Vagina (tissue), 2 donors: ENCODE measurements around the gene GMCL1. TPM values are rescaled to one million over a fixed set of nuclear protein-coding genes. Genes with fewer than 3 reads are reported as not detected.

ENCODE experiments used
- DNase-seq, 2 donors: peaks; one replicate each; pipeline ENCODE4 v3.0.0-alpha.2; 2017; ENCODE audit errors: extremely low spot score in 2 of 2
- H3K27ac ChIP-seq: fragments of 200-600 bp; sonication (generic); one replicate; pipeline ENCODE4 v1.5.1; 2019
- H3K27me3 ChIP-seq: fragments of 200-600 bp; sonication (generic); one replicate; pipeline ENCODE4 v1.5.1; 2019
- H3K36me3 ChIP-seq, 2 donors: fragments of 200-600 bp; sonication (generic); one replicate each; pipeline ENCODE4 v1.5.1; 2017 to 2019
- H3K4me1 ChIP-seq: fragments of 200-600 bp; sonication (generic); one replicate; pipeline ENCODE4 v1.5.1; 2019
- H3K4me3 ChIP-seq, 2 donors: fragments of 200-600 bp; sonication (generic); 1 replicate in 1 of 2; 2 replicates in 1 of 2; pipeline ENCODE4 v1.5.1; 2016 to 2019
- H3K9me3 ChIP-seq: fragments of 200-600 bp; sonication (generic); one replicate; pipeline ENCODE4 v1.5.1; 2019
- POLR2A ChIP-seq, 2 donors: fragments of 450-650 bp; IDR thresholded peaks; one replicate each; pipeline ENCODE4 v1.6.1; 2017; ENCODE audit warnings: antibody characterized with exemption in 2 of 2, mild to moderate bottlenecking in 2 of 2, moderate library complexity in 2 of 2
- POLR2AphosphoS5 ChIP-seq, 2 donors: sonication (generic); formaldehyde crosslinking; IDR thresholded peaks; one replicate each; pipeline ENCODE4 v1.9.0; 2017; ENCODE audit warnings: antibody characterized with exemption in 2 of 2, mild to moderate bottlenecking in 2 of 2, low read depth in 1 of 2; ENCODE audit not compliant: insufficient read depth in 1 of 2
- intact Hi-C: fragments of 100-400 bp; cut with DNase I; formaldehyde crosslinking; loops from one replicate; pipeline ENCODE4 v1.15.1; 2023
- total RNA-seq: library from RNA; depleted of rRNA; stranded (reverse); fragments of >200 nt; gene quantifications from one replicate; pipeline ENCODE4 v1.2.3, GENCODE V29; 2016
- TF ChIP-seq, protein P1 (sequence below), 3 experiments: fragments of 450-650 bp in 2 of 3; fragments of 200-600 bp in 1 of 3; sonication (generic) in 1 of 3; IDR thresholded peaks; one replicate each; pipeline ENCODE4 v1.5.1; 2017 to 2019; ENCODE audit warnings: antibody characterized with exemption in 3 of 3, mild to moderate bottlenecking in 2 of 3, moderate library complexity in 2 of 3

GMCL1 gene
- total RNA-seq, 1 donor from 2014 or later, result 13.0 TPM

DNA sequence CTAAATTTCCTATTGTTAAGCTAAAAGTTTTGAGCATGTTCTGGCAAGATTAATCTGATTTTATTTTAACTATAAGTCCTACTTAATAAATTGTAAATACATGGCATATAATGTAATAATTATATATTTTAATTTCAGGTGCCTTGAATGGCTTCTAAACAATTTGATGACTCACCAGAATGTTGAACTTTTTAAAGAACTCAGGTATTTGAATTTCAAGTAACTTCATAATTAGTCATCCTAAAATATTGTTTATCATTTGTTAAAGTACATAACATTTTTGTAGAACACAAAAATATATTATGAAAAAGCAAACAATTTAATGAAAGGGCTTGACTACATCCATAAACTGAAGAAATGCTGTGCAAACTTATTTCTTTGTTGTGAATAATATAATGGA lies 14.5 kb downstream of the GMCL1 start:
- Histone ChIP-seq H3K4me3 (no peak overlapping the region), H3K27ac (no peak overlapping the region), H3K4me1 (no peaks in the 10 kb centered on the region), H3K36me3 (peaks cover 0 to 9% of the 10 kb centered on the region in 2 donors), H3K27me3 (no peaks in the 10 kb centered on the region), H3K9me3 (no peaks in the 10 kb centered on the region)
- intact Hi-C loops, result no loop called here
- DNase-seq, result no peak
- no peak for TF ChIP-seq POLR2A (IDR thresholded peaks at IDR 0.05)
- TF ChIP-seq, protein P1, sequence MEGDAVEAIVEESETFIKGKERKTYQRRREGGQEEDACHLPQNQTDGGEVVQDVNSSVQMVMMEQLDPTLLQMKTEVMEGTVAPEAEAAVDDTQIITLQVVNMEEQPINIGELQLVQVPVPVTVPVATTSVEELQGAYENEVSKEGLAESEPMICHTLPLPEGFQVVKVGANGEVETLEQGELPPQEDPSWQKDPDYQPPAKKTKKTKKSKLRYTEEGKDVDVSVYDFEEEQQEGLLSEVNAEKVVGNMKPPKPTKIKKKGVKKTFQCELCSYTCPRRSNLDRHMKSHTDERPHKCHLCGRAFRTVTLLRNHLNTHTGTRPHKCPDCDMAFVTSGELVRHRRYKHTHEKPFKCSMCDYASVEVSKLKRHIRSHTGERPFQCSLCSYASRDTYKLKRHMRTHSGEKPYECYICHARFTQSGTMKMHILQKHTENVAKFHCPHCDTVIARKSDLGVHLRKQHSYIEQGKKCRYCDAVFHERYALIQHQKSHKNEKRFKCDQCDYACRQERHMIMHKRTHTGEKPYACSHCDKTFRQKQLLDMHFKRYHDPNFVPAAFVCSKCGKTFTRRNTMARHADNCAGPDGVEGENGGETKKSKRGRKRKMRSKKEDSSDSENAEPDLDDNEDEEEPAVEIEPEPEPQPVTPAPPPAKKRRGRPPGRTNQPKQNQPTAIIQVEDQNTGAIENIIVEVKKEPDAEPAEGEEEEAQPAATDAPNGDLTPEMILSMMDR (IDR thresholded peaks at IDR 0.05), result no peak
- TF ChIP-seq POLR2AphosphoS5 (IDR thresholded peaks at IDR 0.05; ENCODE audit: insufficient read depth in 1 of 2, low read depth in 1 of 2), result no peak

DNA sequence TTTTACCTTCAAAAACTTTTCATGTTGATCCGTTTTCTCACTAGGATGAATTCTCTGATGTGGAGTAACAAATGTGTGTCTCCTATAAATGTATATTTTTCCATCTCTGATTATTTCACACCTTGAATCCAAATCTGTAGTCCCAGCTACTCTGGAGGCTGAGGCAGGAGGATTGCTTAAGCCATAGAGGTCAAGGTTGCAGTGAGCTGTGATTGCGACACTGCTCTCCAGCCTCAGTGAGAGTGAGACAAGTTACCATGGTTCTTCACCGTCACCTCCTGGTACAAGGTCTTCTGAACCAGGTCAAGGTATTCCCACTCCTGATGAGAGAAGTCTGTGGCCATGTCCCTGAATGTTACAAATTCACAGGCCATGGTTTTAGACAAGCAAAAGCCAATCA lies 15.1 kb downstream of the GMCL1 start:
- no peaks in the 10 kb centered on the region for H3K4me1 ChIP-seq
- DNase-seq, result no peak
- no peaks in the 10 kb centered on the region for H3K9me3 ChIP-seq
- H3K4me3 ChIP-seq, result no peak overlapping the region
- H3K36me3 ChIP-seq, result peaks cover 0 to 9% of the 10 kb centered on the region in 2 donors
- intact Hi-C loops, result no loop called here
- H3K27me3 ChIP-seq, result no peaks in the 10 kb centered on the region
- TF ChIP-seq POLR2A (IDR thresholded peaks at IDR 0.05), result no peak
- TF ChIP-seq, protein P1 (IDR thresholded peaks at IDR 0.05), result no peak
- no peak for TF ChIP-seq POLR2AphosphoS5 (IDR thresholded peaks at IDR 0.05; ENCODE audit: insufficient read depth in 1 of 2, low read depth in 1 of 2)
- H3K27ac ChIP-seq, result no peak overlapping the region

DNA sequence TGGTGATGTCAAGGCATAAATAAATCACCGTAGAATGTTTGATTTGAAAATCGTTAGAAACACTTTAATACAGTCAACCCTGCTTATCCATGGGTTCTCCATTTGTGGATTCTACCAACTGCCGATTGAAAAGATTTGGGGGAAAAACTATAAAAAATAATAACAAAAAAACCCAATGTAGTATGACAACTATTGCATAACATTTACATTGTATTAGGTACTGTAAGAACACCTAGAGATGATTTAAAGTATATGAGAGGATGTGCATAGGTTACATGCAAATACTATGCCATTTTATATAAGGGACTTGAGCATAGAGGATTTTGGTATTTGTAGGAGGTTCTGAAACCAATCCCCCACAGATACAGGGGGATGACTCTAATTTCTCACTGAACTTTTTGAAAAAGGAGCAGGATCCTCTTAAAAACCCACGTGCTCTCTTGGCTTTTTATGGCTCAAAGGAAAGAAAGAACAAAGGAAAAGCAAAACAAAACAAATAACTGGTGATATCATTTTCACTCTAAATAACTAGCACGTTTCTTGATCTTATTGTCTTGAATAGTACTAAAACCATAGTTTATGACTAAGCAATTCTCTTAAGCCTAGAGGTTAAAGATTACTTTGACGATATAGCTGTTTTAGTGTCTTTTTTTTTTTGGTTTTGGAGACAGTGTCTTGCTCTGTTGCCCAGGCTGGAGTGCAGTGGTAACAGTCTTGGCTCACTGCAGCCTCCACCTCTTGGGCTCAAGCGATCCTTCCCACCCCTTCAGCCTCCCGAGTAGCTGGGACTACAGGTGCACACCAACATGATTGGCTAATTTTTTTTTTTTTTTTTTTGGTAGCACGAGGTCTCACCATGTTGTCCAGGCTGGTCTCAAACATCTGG lies 17.0 kb downstream of the GMCL1 start:
- no peak overlapping the region for H3K27ac ChIP-seq
- TF ChIP-seq POLR2A (IDR thresholded peaks at IDR 0.05) (no peak), POLR2AphosphoS5 (IDR thresholded peaks at IDR 0.05; ENCODE audit: insufficient read depth in 1 of 2, low read depth in 1 of 2) (no peak)
- TF ChIP-seq, protein P1 (IDR thresholded peaks at IDR 0.05), result no peak
- H3K36me3 ChIP-seq, result peaks cover 0 to 16% of the 10 kb centered on the region in 2 donors
- no peaks in the 10 kb centered on the region for H3K4me1 ChIP-seq
- intact Hi-C loops, result no loop called here
- no peak for DNase-seq
- H3K4me3 ChIP-seq, result no peak overlapping the region
- no peaks in the 10 kb centered on the region for H3K27me3 ChIP-seq
- H3K9me3 ChIP-seq, result no peaks in the 10 kb centered on the region

DNA sequence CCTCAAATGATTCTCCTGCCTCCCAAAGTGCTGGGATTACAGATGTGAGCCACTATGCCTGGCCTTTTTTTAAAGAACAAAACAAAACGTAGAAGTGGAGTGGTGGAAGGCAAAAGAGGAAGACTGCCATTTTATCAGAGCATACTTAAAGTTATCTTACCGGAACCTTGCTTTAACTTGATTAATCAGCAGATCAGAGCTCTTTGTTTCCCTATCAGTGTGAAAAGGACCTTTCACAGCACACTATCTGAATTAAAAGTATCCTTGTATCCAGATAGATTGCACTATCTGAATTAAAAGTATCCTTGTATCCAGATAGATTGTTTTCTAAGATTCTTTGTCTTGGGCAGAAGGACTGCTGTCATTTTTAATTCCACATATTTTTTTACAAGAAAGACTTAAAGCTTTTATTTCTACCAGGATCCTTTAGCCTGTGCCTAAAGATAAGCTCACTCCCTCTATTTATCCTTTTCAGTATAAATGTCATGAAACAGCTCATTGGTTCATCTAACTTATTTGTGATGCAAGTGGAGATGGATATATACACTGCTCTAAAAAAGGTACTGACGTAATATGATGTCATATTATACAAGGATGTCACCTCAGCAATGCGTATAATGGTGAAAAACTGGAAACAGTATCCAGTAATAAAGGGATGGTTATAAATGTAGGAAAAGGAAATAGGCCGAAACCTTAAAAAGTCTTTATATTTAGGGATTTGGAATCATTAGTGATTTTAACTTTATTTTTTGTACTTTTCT lies 17.8 kb downstream of the GMCL1 start:
- Histone ChIP-seq H3K4me1 (no peaks in the 10 kb centered on the region), H3K4me3 (no peak overlapping the region), H3K36me3 (peaks cover 0 to 17% of the 10 kb centered on the region in 2 donors), H3K27ac (no peak overlapping the region), H3K27me3 (no peaks in the 10 kb centered on the region), H3K9me3 (no peaks in the 10 kb centered on the region)
- DNase-seq, result no peak
- TF ChIP-seq POLR2A (IDR thresholded peaks at IDR 0.05), result no peak
- no peak for TF ChIP-seq POLR2AphosphoS5 (IDR thresholded peaks at IDR 0.05; ENCODE audit: insufficient read depth in 1 of 2, low read depth in 1 of 2)
- TF ChIP-seq, protein P1 (IDR thresholded peaks at IDR 0.05), result no peak
- intact Hi-C loops, result no loop called here
